Thyroid gland (tissue), 4 donors: ENCODE results near the gene PRPH.

Experiments used
- CTCF ChIP-seq, 6 experiments: fragments of 200-600 bp in 3 of 6; fragments of 450-650 bp in 3 of 6; sonication (generic) in 3 of 6; IDR thresholded peaks; one replicate each; pipeline ENCODE4 v1.5.1; 2016 to 2019; ENCODE audit warnings: antibody characterized with exemption in 6 of 6, mild to moderate bottlenecking in 2 of 6, inconsistent platforms in 1 of 6, moderate library complexity in 1 of 6
- POLR2A ChIP-seq, 2 donors: fragments of 450-650 bp; IDR thresholded peaks; one replicate each; pipeline ENCODE4 v1.6.1; 2017; ENCODE audit warnings: antibody characterized with exemption in 2 of 2, mild to moderate bottlenecking in 2 of 2, moderate library complexity in 1 of 2

- TF ChIP-seq CTCF (IDR thresholded peaks at IDR 0.05) (peak in 1 of 6 experiments; percentile 23), POLR2A (IDR thresholded peaks at IDR 0.05) (no peak)
These were observed 2.1 kb downstream of the PRPH start for GRCh38 chr12:49296836-49297694.
